DMS 273 treated with DMSO at 0.1 percent for 48 hours (cell line): ENCODE data around the gene GALNT18.

Source experiments
- DNase-seq: peaks from one replicate; lab custom pipeline; 2025; lab: John Stamatoyannopoulos, UW

GALNT18 gene

DNA sequence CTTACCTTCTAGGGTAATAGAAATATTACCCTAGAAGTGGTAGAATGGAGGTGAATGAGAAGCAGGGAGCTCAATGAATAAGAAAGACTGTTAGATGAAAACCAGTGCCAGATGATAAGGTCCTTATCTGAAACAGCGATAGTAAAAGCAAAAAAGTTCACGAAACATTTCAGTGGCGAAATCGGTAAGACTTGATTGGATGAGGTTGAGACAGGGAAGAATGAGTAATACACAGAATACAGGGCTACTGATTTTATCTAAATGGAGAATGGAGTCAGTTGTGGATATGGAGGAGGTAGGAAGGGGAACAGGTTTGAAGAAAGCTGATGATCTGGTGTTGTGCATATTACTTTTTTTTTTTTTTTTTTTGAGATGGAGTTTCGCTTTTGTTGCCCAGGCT, 96.5 kb downstream of the GALNT18 start:
- no peak for DNase-seq

DNA sequence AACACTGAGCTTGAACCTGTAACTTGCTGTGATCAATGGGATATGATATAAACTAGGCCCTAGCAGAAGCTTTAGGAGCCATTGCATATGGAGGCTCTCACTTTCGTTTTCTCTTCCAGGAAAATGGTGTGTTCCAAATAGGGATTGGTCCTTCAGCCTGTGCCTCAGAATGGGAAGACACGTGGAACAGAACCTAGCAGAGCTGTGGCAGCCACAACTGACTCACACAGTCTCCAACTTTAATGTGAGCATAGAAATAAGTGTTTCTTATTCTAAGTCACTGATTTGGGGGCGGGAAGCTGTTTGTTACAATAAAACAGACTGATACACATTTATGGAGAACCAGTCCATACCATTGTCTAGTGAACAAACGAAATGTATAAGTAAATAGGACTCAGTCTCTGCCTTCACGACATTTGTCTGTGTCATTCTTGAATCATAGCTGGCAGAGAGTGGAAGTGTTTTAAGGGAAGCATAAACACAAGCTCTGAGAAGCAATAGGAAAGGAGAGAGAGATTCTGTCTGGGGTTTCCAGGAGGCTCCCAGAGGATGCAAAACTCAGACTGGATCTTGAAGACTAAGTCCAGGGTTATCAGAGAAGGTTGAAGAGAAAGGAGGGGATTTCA, 97.3 kb downstream of the GALNT18 start:
- DNase-seq, result no peak

DNA sequence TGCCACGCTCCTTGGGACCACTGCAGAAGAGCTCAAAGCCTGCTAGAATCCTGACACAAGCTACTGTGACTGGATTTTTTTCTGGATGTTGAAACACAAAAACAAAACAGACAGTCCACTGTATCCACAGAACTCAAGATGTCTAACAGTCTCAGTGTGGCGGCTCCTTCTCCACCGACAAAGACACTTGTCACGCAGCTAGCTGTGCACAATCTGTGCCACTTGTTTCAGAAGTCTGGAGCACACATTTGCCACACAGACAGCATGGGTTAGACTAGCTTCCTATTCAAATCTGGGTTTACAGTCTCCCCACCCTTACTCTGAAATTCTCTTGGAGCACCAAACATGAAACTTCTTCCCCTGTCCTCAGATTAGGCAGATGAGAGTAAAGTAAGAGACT, 99.2 kb downstream of the GALNT18 start:
- no peak for DNase-seq

DNA sequence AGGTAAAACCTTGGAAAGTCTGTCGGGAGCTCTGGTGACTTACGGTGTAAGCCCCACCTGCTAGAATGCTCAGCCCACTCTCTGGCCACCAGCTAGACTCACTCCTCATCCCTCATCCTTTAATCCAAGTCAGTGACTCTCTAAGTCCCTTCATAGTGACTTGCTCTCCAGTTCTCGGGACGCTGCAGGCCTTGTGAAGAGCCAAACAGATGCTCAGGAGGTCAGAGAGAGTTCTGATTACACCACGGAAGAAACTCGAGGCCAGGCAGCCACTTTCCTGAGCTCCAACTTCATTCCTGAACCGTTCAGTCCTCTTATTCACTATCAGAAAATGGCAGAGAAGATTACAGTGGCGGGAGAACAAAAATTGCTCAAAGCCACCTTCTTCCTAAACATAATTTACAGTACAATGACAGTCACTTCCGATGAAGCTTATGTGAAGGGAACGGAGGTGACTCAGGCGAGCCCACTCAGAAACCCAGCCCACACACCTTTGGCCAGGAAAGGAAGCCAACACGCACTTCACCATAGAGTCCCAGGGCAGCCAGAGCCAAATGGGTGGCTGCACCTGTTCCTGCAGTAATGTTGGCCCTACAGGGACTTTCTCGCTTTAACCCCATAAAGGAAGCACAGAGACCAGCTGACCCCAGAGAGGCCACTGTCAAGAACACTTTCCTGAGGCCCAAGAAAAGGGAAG, 100.4 kb downstream of the GALNT18 start:
- no peak for DNase-seq

DNA sequence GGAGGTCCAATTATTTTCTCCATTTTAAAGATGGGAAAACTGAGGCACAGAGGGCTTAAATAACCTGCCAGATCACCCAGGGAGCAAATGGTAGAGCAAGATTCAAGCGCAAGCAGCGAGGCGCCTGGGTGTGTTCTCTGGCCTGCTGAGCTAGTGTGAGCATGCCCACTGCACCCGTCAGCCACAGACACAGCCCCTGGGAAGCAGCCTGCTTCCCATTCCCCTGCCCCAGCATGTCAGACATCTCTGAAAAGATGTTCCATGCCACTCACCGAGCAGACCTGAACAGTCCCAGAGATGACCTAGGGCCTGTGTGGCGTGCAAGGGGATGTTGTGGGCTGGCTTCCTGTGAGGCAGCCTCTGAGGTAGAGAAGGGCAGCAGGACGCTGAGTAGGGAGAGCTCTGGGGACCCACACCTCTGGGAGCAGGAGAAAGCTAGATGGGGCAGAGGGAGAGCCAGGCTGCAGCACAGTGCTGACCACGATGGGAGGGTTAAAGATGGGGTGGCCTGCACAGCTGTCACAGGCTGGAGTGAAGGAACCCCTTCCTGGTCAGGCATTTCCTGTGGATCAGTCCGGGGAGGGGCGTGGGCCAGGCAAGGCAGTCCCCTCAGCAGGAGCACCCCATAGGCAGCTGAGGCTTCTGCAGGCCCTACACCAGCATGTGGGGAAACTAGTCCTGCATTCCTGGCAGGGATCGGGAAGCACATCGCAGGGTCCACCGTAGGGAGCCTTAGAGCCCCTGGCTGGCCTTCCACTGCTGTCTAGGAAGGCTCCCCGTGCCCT, 101.4 kb downstream of the GALNT18 start:
- DNase-seq, result no peak

DNA sequence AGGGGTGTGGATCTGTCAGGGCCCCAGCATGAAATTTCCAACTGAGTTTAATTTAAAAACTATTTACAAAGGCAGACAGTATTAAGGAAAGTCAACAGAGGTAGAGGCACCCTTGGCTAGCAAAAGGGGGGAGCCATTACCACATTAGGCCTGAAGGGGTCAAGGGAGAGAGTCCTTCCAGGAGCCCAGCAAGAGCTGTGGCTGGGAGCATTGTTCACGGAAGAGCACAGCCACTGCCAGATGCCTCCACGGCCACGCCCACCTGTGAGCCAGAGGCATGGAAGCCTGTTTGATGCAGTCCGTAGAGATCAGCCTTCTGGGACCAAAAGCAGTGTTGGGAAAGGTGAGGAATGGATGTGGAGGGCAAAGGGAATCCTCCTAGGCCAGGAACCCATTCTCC, 102.6 kb downstream of the GALNT18 start:
- DNase-seq, result no peak

DNA sequence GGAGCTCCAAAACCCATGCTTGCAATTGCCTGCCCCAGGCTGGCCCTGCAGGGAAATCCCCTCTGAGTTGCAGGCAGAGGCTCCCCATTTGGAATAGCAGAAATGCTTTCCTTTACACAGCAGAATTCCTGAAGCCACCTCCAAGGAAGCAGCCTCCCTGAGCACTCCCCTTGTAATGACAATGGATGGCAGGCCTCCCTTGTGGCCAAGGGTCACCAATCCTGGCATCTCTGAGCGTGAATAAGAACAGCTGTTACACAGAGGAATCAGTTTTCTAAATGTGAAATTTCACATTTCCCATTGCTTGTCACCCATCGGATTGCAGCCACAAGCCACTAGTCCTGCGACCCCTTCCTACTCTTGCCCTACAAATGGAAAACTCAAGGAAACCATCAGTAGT, 107.6 kb downstream of the GALNT18 start:
- DNase-seq, result no peak

DNA sequence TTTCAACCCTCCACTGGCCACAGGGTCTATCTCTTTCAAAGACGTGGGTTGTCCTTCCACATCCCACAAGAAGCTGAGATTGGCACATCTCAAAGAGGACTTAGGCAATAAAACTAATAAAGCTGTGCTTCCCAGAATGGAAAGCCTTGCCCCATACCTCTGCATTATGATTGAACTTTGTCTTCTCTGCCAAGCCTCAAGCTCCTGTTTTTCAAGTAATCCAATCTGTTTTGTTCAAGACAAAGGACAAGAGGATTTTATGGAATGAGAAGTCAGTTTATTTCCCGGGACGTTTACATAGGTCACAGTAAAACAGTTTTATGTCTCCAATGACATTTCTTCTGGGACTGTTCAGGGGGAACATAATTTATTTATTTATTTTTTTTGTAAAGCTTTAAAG, 108.4 kb downstream of the GALNT18 start:
- DNase-seq, result no peak

DNA sequence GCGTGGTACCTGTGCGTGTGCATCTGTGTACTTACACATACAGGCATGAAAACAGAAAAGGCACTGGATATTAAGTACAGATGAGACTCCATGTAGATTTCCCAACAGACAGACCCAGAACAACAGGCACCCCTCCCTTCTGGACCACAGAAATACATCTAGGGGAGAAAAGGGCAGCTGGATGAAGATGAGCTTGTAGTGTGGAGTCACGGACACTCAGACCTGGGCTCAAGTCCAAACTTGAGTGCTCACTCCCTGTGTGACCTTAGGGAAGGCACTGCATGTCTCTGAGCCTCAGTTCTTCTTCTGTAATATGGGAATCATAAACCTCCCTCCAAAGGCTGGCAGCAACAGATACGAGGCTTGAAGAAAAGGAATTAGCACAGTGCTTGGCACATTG, 108.9 kb downstream of the GALNT18 start:
- no peak for DNase-seq

DNA sequence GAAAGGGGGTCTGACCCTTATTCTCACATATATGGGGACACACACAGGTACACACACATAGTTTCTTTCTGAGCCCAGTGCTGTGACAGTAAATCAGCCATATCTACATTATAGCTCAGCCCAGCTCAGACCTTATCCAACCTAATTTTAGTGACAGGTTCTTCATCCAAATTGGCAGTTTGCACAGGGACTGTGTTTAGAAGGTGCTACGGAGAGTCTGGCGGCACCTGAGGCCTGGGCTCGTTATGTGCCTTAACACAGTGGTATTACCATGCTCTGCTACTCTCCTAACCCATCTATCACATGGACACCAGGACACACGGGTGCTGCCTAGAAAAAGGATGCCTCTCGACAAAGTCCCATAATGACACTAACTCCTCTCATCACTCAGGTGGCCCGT, 109.3 kb downstream of the GALNT18 start:
- DNase-seq, result no peak

DNA sequence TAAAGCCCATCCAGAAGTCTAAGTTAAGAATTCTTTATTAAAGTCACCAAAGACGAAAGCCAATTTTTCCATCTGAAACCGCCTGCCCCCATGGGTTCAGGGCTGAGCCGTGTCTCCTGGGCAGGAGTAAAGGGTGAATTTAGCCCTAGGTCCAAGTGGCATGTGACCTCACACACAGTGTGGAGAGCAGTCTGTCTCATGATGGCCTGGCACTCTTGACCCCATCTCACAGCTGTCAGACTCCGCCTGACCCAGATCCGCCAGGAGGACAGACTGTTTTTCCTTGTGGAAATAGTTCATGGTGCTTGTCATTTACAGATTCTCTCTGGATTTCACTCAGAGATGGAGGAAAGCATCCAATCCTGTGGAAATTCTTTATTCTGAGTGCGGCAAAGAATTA, 109.7 kb downstream of the GALNT18 start:
- DNase-seq, result no peak

DNA sequence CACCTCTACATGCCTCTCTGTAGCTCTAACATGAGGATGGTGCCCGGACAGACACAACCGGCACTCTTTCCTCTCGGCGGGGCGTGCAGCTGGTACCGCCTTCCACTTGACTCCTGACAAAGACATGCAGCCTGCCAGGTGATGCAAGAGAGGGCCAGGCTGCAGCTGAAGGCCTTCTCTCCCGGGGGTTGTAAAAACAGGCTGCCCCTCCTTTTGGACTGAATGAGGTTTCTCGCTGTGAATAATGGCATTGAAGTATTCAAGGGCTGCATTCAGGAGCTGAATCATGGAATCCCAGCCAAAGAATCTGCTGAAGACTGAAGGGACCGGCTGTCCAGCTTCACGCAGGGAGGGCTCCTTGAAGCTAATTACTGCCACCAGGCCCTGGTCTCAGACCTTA, 110.9 kb downstream of the GALNT18 start:
- DNase-seq, result no peak

DNA sequence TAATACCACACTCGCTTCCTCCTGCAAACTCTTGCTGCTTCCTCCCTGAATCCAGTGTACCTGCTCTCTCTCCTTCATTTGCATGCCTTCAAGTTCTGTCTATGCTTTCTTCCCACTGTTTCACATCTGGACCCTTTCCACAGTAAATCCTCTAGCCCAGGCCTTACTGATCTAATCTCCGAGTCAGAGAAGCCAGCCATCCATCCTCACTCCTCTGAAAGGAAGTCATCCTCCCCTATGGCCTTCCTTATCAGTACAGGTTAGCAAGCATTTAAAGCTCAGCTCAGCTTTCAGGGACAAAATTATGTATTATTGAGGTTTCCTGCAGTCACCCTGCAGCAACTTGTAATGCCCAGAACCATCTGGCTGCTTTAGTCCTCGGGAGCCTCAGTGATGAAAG, 116.1 kb downstream of the GALNT18 start:
- DNase-seq, result no peak

DNA sequence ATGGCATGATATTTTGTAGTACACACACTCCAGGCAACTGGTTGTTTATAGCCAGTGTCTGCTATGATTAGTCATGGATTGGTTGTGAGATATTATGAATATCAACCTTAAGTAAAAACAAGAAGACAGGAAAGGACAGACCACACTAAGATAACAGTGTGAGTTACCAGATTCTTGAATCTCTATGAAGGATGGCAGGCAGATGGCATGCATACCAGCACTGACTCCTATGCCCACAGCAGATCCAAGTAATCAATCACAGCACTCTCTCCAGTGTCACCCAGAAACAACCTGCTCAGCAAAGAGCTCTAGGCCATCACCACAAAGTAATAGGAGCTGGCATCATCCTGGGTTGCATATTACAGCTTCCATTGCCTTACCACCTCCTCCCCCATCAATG, 116.6 kb downstream of the GALNT18 start:
- no peak for DNase-seq

DNA sequence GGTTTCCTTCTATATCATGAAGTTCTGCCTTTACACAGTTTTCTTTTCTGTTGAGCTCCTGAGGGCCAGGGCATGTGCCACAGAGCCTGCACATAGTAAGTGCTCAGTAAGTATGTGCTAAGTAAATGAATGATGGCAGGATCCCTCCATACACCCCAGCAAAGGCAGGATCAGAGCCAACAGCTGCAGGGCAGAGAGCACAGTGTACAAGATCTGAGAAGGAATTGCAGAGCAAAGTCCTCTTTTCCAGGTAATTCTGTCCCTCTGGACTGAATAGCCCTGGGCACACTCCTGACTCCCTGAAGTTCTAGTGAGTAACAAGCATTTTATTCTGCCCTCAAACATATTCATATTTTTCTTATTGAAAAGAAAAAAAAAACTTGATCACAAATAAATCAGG, 117.7 kb downstream of the GALNT18 start:
- no peak for DNase-seq

DNA sequence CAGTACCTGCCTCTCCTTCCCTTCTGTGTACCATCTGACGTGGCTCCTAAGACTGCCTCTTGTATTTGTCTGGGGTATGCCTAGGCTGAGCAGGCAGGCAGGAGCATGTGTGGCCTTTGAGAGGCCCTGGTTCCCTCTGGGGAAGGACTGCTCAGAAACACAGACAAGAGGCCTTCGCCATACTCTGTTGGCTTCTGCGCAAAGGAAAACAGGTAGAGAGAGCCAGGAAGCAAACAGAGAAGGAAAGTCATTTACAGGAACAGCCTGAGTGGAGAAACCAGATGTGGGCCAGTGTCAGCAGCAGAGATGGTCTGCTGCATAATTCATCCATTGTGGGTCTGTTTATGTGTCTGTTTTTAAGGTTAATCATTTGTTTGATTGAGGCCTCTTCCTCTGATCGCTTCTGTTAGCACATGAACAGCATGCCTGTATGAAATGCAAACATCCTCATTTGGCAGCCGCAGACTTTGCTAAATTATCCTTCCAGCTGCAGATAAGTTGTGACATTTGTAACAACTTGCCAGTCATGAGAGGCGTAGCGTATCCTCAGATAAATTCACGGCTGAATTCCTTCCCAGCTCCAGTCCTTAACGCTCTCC, 119.4 kb downstream of the GALNT18 start:
- DNase-seq, result no peak

DNA sequence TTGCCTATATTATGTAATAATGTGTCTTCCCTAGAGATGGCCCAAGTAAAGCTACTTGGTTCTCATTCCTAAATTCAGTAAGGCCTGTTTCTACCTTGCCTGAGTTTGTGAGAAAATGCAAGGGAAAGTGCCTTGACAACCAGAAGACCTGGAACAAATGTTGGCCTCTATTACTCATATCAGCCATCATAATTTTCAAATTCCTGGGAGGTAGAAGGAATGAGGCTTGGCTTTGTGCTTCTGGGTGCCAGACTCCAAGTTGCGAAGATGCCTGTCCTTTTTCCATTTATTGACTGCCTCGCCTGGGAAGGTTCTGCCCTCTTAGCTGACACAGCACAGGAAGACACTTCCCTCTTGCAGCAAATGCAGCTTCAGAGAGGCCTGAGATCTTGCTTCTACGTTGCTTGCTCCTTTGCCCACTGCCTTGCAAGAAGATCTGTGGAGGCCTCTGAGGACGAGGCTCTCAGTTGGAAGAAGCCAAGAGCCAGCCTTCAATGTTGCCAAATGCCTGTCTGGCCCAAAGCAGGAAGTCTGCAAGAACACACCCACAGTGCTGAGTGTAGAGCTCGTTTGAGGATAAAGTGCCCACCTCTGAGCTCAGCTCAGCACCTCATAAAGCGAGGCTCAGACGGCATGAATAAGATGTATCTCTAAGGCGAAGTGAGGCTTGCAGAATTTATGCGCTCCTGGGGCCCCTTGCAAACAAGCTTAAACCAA, 120.1 kb downstream of the GALNT18 start:
- DNase-seq, result no peak

DNA sequence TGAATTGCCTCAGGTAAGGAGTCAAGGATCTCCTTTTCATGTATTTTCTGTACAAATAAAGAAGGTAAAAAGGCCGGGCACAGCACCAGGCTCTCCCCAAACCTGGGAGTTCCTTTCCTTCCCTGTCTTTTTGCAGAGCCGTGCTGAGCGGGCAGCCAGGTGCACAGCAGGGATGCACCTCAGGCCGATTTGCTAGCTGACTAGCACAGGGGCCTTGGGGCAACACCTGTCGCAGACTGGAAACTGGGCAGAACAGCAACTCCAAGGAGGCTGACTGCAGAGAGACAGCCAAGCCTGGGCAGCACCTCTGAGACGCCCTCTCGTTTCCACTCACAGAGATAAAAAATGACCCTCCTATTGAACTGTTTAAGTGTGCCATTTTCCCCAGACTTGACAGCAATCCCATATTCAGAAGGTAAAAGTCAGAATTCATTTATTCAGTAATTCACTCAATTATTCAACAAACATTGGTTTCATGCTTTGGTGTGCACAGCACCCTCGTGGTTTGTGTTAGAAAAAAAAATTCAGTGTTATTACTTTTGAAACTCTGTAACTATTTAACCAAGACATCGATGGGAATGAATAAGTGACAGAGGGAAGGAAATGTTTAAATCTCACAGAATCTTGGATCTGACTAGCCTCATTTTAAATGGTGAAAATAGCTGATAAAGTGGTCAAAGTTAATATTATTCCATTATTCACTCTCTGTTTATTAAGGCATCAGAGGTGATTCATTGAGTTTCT, 120.9 kb downstream of the GALNT18 start:
- no peak for DNase-seq

DNA sequence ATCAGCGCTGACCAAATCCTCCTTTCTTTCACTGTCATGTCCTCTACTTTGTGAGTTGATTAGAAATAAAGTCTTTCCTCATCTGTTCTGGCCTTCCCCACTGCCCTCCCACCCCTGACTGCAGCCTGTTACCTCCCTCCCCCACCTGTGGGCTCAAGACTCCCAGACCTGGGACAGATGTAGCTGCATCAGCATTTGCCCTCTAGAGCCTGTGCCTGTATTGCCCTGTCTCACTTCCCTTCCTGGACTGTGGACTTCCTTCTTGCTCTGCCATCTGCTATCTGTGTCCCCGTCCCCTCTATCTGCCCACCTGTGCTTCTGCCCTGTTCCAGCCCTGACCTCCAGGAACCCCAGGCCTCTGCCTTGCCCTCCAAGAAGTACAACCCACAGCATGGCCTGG, 122.5 kb downstream of the GALNT18 start:
- no peak for DNase-seq

DNA sequence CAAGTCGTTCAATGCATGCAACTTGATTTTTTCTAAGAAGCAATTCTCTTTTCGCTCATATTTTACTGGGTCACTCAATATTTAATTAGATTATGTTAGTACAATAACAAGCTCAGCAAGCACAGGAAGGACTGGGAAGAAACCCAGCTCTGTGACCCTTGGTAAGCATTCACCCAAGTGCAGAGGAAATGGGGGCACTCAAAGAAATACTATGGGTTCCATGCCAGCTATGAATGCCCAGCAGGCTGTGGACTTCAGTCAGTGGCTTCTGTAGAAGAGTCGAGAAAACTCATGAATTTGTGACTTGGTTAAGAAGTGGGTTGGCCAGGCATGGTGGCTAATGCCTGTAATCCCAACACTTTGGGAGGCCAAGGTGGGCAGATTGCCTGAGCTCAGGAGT, 123.6 kb downstream of the GALNT18 start:
- no peak for DNase-seq

DNA sequence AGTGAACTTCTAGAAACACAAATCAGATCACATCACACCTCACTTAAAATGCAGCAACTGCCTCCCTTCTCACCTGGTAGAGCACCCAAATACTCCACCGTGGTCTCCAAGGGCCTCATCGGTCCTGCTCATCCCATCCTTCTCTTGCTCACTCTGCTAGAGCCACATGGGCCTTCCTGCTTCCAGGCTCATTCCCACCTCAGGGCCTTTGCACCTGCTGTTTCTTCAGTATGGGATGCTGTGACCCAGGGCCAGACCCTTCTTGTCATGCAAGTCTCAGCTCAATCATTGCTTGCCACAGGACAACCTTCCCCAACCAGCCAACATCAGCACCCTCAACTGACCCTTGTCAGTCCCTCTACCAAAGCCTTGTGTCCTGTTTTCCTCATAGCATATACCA, 124.9 kb downstream of the GALNT18 start:
- no peak for DNase-seq

DNA sequence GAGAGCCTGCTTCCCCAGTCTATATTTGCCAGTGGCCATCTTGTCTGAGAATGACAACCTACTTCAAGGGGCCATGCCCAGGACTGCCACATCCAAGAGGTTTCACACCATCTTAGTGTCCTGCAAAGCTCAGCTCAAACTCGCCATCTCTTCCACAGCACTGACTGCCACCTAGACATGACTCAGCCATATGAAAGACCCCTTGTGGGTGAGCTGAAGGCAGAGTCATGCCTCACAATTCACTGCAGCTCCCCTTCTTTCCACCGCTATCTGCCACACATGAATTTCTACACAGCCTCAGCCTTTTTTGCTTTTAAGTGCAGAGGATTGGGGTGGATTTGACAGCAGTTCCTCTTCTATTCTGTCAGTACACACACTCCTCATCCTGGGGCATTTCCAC, 127.5 kb downstream of the GALNT18 start:
- DNase-seq, result no peak
